Naive thymus-derived CD8-positive, alpha-beta T cell (primary cell): ENCODE data around the gene RPRD1A. TPM values are rescaled to one million over a fixed set of nuclear protein-coding genes. Genes with fewer than 3 reads are reported as not detected.

Experiments used
- ATAC-seq, 2 donors: fragments of 150-1000 bp; cut with Tn5 transposase in 1 of 2; sonication (Bioruptor Pico), chemical (Tn5 transposase) in 1 of 2; 1 replicate in 1 of 2; 2 replicates in 1 of 2; pipeline ENCODE4 v1.10.0; 2021; ENCODE audit warnings: mild to moderate bottlenecking in 2 of 2, moderate library complexity in 2 of 2
- POLR2A ChIA-PET: fragments of 350-600 bp; sonication (Branson Sonifier 250); formaldehyde crosslinking; loops from one replicate; lab custom pipeline; 2021; ENCODE audit warnings: antibody characterized with exemption; lab: Charles Lee
- DNase-seq, 10 donors: peaks; one replicate each; pipeline versions ENCODE4 v3.0.0 to v3.0.0-alpha.2; 2020 to 2022
- H3K27ac Mint-ChIP-seq, 10 donors: one replicate each; pipeline ENCODE4 v1.8.0; 2020 to 2022; ENCODE audit warnings: mild to moderate bottlenecking in 10 of 10, mixed read lengths in 10 of 10, moderate library complexity in 4 of 10, inconsistent platforms in 1 of 10
- H3K27me3 Mint-ChIP-seq, 5 donors: one replicate each; pipeline ENCODE4 v1.8.0; 2021 to 2022; ENCODE audit warnings: mixed read lengths in 5 of 5
- H3K36me3 Mint-ChIP-seq, 3 donors: one replicate each; pipeline ENCODE4 v1.8.0; 2020 to 2022; ENCODE audit warnings: mixed read lengths in 3 of 3, mild to moderate bottlenecking in 2 of 3, inconsistent platforms in 1 of 3
- H3K4me1 Mint-ChIP-seq, 4 donors: one replicate each; pipeline ENCODE4 v1.8.0; 2021 to 2022; ENCODE audit warnings: mixed read lengths in 4 of 4
- H3K4me3 Mint-ChIP-seq, 10 donors: one replicate each; pipeline ENCODE4 v1.8.0; 2020 to 2022; ENCODE audit warnings: mild to moderate bottlenecking in 10 of 10, mixed read lengths in 10 of 10, moderate library complexity in 6 of 10, inconsistent platforms in 1 of 10
- H3K9me3 Mint-ChIP-seq, 9 donors: one replicate each; pipeline ENCODE4 v1.8.0; 2020 to 2022; ENCODE audit warnings: mixed read lengths in 9 of 9, mild to moderate bottlenecking in 3 of 9, inconsistent platforms in 1 of 9, moderate library complexity in 1 of 9
- polyA plus RNA-seq, 3 donors: library from polyadenylated mRNA; unstranded; fragments of 300-500 nt; fragmentation: Illumina TruSeq; gene quantifications; one replicate each; pipeline ENCODE4 v1.2.3, GENCODE V29; 2021
- total RNA-seq, 8 experiments: library from RNA in 2 of 8; stranded (reverse) in 2 of 8; gene quantifications; one replicate each; pipeline ENCODE4 v1.2.3 and lab custom pipeline; 2021 to 2026

RPRD1A gene
- total and polyA plus RNA-seq, 5 experiments from 2014 or later = 6.7 to 51.3 (median 12.0) TPM

DNA sequence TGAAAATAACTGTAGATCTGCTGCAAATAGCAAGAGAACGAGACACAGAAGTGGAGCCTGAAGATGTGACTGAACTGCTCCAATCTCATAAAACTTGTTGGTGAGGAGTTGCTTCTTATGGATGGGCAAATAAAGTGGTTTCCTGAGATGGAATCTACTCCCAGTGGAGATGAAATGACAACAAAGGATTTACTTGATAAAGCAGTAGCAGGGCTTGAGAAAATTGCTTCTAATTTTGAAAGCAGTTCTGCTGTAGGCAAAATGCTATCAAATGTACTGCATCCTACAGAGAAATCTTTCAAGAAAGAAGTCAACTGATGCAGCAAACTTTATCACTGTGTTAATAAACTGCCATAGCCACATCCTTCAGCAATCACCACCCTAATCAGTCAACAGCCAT is 44.0 kb downstream of the RPRD1A start:
- no peak for ATAC-seq
- POLR2A ChIA-PET = no interaction called here
- DNase-seq = no peak
- H3K36me3 Mint-ChIP-seq = peaks cover 0 to 29% (median 17%) of the 10 kb centered on the region in 3 donors
- H3K4me1 Mint-ChIP-seq = peaks cover 3 to 9% (median 5%) of the 10 kb centered on the region in 4 donors
- no peaks in the 10 kb centered on the region for H3K9me3 Mint-ChIP-seq
- peak overlapping the region in 3 of 10 donors; percentile 5 to 30 (median 23) for H3K27ac Mint-ChIP-seq
- no peaks in the 10 kb centered on the region for H3K27me3 Mint-ChIP-seq
- H3K4me3 Mint-ChIP-seq = no peak overlapping the region

- Mint-ChIP-seq H3K27ac (peak overlapping the region in 2 of 10 donors; percentile 47 to 74), H3K27me3 (no peaks in the 10 kb centered on the region), H3K36me3 (peaks cover 0 to 8% (median 4%) of the 10 kb centered on the region in 3 donors), H3K4me3 (no peak overlapping the region), H3K9me3 (no peaks in the 10 kb centered on the region), H3K4me1 (peaks cover 3 to 16% (median 9%) of the 10 kb centered on the region in 4 donors)
- DNase-seq (no peak), ATAC-seq (no peak)
- POLR2A ChIA-PET = interaction anchor here (0.6 kb wide), 1 partner anchor 109 kb away, joined by 3 read pairs; the partner anchor contains the start of genes ELP2 and SLC39A6
These were observed 47.1 kb downstream of the RPRD1A start for GRCh38 chr18:36020174-36020711.

- Mint-ChIP-seq H3K4me3 (no peak overlapping the region), H3K27me3 (no peaks in the 10 kb centered on the region), H3K27ac (no peak overlapping the region), H3K4me1 (peaks cover 1 to 14% (median 6%) of the 10 kb centered on the region in 4 donors), H3K9me3 (no peaks in the 10 kb centered on the region), H3K36me3 (peaks cover 0 to 4% (median 0%) of the 10 kb centered on the region in 3 donors)
- POLR2A ChIA-PET = interaction anchor here (1.0 to 1.4 kb wide), 2 partner anchors 112 to 267 kb away, joined by 3 to 5 read pairs; partner anchors contain the start of gene SLC39A6
- ATAC-seq = no peak
- peak in 1 of 10 donors; percentile 1 for DNase-seq
These were observed 50.1 kb downstream of the RPRD1A start for GRCh38 chr18:36017232-36017631.

DNA sequence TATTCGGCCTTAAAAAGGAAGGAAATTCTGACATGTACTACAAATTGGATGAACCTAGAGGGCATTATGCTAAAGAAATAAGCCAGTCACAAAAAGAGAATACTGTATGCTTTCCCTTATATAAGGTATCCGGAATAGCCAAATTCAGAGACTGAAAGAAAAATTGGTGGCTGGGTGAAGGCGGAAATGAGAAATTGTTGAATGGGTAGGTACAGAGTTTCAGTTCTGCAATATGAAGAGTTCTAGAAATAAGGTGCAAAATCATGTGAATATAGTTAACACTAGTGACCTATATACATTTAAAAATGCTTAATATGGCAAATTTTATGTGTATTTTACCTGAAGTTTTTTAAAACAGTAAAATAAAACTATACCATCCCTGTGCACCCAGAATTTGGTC is 51.7 kb downstream of the RPRD1A start:
- POLR2A ChIA-PET = interaction anchor here (0.7 kb wide), 1 partner anchor 912 kb away, joined by 4 read pairs; no protein-coding TSS in a partner anchor
- no peak for ATAC-seq
- H3K27me3 Mint-ChIP-seq = no peaks in the 10 kb centered on the region
- DNase-seq = no peak
- no peak overlapping the region for H3K4me3 Mint-ChIP-seq
- H3K4me1 Mint-ChIP-seq = peaks cover 0 to 14% (median 6%) of the 10 kb centered on the region in 4 donors
- peaks cover 0 to 4% (median 0%) of the 10 kb centered on the region in 3 donors for H3K36me3 Mint-ChIP-seq
- no peak overlapping the region for H3K27ac Mint-ChIP-seq
- H3K9me3 Mint-ChIP-seq = no peaks in the 10 kb centered on the region

DNA sequence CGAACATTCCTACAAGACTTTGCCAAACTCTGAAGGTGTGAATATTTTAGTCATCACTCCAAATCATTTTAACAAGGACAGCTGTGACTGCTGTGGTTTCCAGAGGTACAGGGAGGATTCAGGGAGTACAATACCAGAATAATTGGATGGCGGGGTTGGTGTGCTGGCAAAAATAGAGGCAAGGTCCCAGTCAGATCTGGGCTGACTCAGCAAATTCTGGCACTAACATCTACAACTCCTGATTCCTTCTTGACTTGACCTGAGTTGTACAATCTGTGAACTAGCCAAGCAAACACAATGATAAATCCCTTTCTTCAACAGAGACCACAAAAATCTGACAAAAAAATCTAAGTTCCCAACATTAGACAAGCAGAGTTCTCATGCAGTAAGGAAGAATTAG is 54.5 kb downstream of the RPRD1A start:
- H3K4me3 Mint-ChIP-seq = no peak overlapping the region

GRCh38 chr18:36009214-36009613 is 58.1 kb downstream of the RPRD1A start:
- no peak overlapping the region for H3K27ac Mint-ChIP-seq
- peaks cover 0 to 4% (median 0%) of the 10 kb centered on the region in 3 donors for H3K36me3 Mint-ChIP-seq
- no peaks in the 10 kb centered on the region for H3K27me3 Mint-ChIP-seq
- ATAC-seq = no peak
- DNase-seq = no peak
- POLR2A ChIA-PET = no interaction called here
- no peak overlapping the region for H3K4me3 Mint-ChIP-seq
- H3K9me3 Mint-ChIP-seq = no peaks in the 10 kb centered on the region
- peaks cover 0 to 1% (median 0%) of the 10 kb centered on the region in 4 donors for H3K4me1 Mint-ChIP-seq

More for the DNA sequence above, 54.5 kb downstream of the RPRD1A start:
- Mint-ChIP-seq H3K9me3 (no peaks in the 10 kb centered on the region), H3K27ac (no peak overlapping the region), H3K27me3 (no peaks in the 10 kb centered on the region), H3K4me1 (peaks cover 1 to 14% (median 6%) of the 10 kb centered on the region in 4 donors), H3K36me3 (peaks cover 0 to 4% (median 0%) of the 10 kb centered on the region in 3 donors)
- POLR2A ChIA-PET = no interaction called here
- DNase-seq = no peak
- no peak for ATAC-seq

DNA sequence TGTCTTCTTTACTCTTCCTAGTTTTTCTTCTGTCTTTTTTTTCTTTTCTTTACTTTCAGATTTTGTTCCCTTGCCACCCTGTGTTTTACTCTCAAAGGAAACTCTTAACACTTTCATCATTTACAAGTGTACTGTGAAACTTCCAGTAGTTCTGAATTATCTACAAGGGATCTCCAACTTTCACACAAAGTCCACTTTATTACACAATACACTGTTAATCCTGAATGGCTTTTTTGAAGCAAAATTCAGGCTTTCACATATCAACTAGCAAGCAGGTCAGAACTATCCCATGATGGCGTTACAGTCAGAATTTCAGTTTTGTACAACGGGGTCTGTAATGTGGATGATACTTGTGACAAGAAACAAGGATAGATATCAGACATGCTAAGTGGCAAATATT is 60.4 kb downstream of the RPRD1A start:
- H3K27ac Mint-ChIP-seq = no peak overlapping the region
- no peak for ATAC-seq
- peaks cover 0 to 10% (median 2%) of the 10 kb centered on the region in 4 donors for H3K4me1 Mint-ChIP-seq
- POLR2A ChIA-PET = no interaction called here
- H3K27me3 Mint-ChIP-seq = no peaks in the 10 kb centered on the region
- no peaks in the 10 kb centered on the region for H3K36me3 Mint-ChIP-seq
- DNase-seq = no peak
- no peak overlapping the region for H3K4me3 Mint-ChIP-seq
- H3K9me3 Mint-ChIP-seq = no peaks in the 10 kb centered on the region

- DNase-seq (no peak), ATAC-seq (no peak)
- Mint-ChIP-seq H3K27me3 (no peaks in the 10 kb centered on the region), H3K4me3 (no peak overlapping the region), H3K4me1 (peaks cover 2 to 10% (median 6%) of the 10 kb centered on the region in 4 donors), H3K27ac (no peak overlapping the region), H3K9me3 (no peaks in the 10 kb centered on the region), H3K36me3 (no peaks in the 10 kb centered on the region)
- POLR2A ChIA-PET = no interaction called here
These were observed 67.4 kb downstream of the RPRD1A start for GRCh38 chr18:35999925-36000324.

- Mint-ChIP-seq H3K27me3 (no peaks in the 10 kb centered on the region), H3K27ac (no peak overlapping the region), H3K9me3 (no peaks in the 10 kb centered on the region), H3K4me3 (no peak overlapping the region), H3K4me1 (peaks cover 2 to 10% (median 6%) of the 10 kb centered on the region in 4 donors), H3K36me3 (no peaks in the 10 kb centered on the region)
- POLR2A ChIA-PET = interaction anchor here (0.5 kb wide), 1 partner anchor 18 kb away, joined by 3 read pairs; no protein-coding TSS in a partner anchor
- DNase-seq (no peak), ATAC-seq (peak in 1 of 2 donors; percentile 37)
These were observed 68.4 kb downstream of the RPRD1A start for GRCh38 chr18:35998967-35999366.

- Mint-ChIP-seq H3K27me3 (no peaks in the 10 kb centered on the region), H3K4me1 (peaks cover 0 to 1% (median 0%) of the 10 kb centered on the region in 4 donors), H3K27ac (no peak overlapping the region), H3K4me3 (no peak overlapping the region), H3K9me3 (no peaks in the 10 kb centered on the region), H3K36me3 (peaks cover 0 to 37% (median 0%) of the 10 kb centered on the region in 3 donors)
- POLR2A ChIA-PET = no interaction called here
- ATAC-seq (no peak), DNase-seq (no peak)
These were observed 74.3 kb downstream of the RPRD1A start for GRCh38 chr18:35993013-35993412.

DNA sequence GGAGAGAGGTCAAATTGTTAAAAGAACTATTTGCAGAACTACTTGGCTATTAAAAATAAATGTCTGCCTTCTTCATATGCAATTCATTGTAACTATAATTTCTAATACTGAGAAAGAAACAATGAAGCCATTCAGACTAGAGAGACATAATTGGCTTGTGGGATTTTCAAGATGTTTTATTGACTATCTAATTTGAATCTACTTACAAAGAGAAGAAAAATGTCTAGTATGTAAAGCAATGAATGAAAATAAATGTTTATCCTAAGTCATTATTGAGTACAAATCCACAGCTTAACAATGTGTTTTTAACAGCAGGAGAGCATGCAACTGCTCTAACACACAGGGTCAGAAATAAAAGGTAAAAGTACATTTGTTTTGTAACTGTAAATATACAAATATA is 75.7 kb downstream of the RPRD1A start:
- Mint-ChIP-seq H3K27ac (no peak overlapping the region), H3K27me3 (no peaks in the 10 kb centered on the region), H3K36me3 (peaks cover 0 to 43% (median 6%) of the 10 kb centered on the region in 3 donors), H3K9me3 (no peaks in the 10 kb centered on the region), H3K4me3 (no peak overlapping the region), H3K4me1 (peaks cover 0 to 1% (median 0%) of the 10 kb centered on the region in 4 donors)
- no peak for ATAC-seq
- POLR2A ChIA-PET = interaction anchor here (0.5 kb wide), 1 partner anchor 901 kb away, joined by 4 read pairs; no protein-coding TSS in a partner anchor
- no peak for DNase-seq

- H3K36me3 Mint-ChIP-seq = peaks cover 15 to 65% (median 56%) of the 10 kb centered on the region in 3 donors
These were observed 83.5 kb downstream of the RPRD1A start for GRCh38 chr18:35983818-35984217.

GRCh38 chr18:35983147-35983546 is 84.2 kb downstream of the RPRD1A start:
- no peak for DNase-seq
- Mint-ChIP-seq H3K27ac (no peak overlapping the region), H3K4me3 (no peak overlapping the region), H3K9me3 (peaks cover 0 to 5% (median 0%) of the 10 kb centered on the region in 9 donors), H3K27me3 (no peaks in the 10 kb centered on the region), H3K36me3 (peaks cover 18 to 66% (median 63%) of the 10 kb centered on the region in 3 donors), H3K4me1 (no peaks in the 10 kb centered on the region)
- POLR2A ChIA-PET = no interaction called here
- ATAC-seq = no peak

More at GRCh38 chr18:35983818-35984217, 83.5 kb downstream of the RPRD1A start:
- Mint-ChIP-seq H3K27me3 (no peaks in the 10 kb centered on the region), H3K4me1 (no peaks in the 10 kb centered on the region), H3K4me3 (no peak overlapping the region), H3K27ac (peak overlapping the region in 1 of 10 donors; percentile 12), H3K9me3 (peaks cover 0 to 5% (median 0%) of the 10 kb centered on the region in 9 donors)
- POLR2A ChIA-PET = no interaction called here
- DNase-seq (no peak), ATAC-seq (no peak)
